Mesenchymal stem cell (in vitro differentiated cells and primary cell): ENCODE measurements around the gene CCDC13.

Experiments used
- DNase-seq: peaks from one replicate; pipeline ENCODE4 v3.0.0-alpha.2; 2013
- H2AFZ ChIP-seq: one replicate; pipeline ENCODE4 v1.6.1; 2013; ENCODE audit warnings: low read depth, mild to moderate bottlenecking, control low read depth, inconsistent platforms, low read length, moderate library complexity
- H2AK5ac ChIP-seq: 2 replicates; pipeline ENCODE4 v1.6.1; 2013; ENCODE audit warnings: low read length, moderate library complexity, mild to moderate bottlenecking, inconsistent platforms; ENCODE audit not compliant: severe bottlenecking
- H2BK120ac ChIP-seq: one replicate; pipeline ENCODE4 v1.6.1; 2013; ENCODE audit warnings: low read depth, mild to moderate bottlenecking, inconsistent platforms, low read length, moderate library complexity
- H2BK12ac ChIP-seq, 2 experiments: one replicate each; pipeline ENCODE4 v1.6.1; 2013; ENCODE audit warnings: inconsistent platforms in 2 of 2, low read length in 2 of 2, mild to moderate bottlenecking in 2 of 2, moderate library complexity in 2 of 2, control low read depth in 1 of 2
- H2BK15ac ChIP-seq: one replicate; pipeline ENCODE4 v1.6.1; 2013; ENCODE audit warnings: mild to moderate bottlenecking, low read depth, inconsistent platforms; ENCODE audit not compliant: poor library complexity, severe bottlenecking
- H2BK5ac ChIP-seq: 2 replicates; pipeline ENCODE4 v1.6.1; 2013; ENCODE audit warnings: low read depth, mild to moderate bottlenecking, low read length, control low read depth, inconsistent platforms; ENCODE audit not compliant: poor library complexity, severe bottlenecking
- H3K14ac ChIP-seq, 2 experiments: one replicate each; pipeline ENCODE4 v1.6.1; 2013; ENCODE audit warnings: inconsistent platforms in 2 of 2, low read length in 2 of 2, control low read depth in 1 of 2, mild to moderate bottlenecking in 1 of 2, moderate library complexity in 1 of 2
- H3K18ac ChIP-seq, 2 experiments: one replicate each; pipeline ENCODE4 v1.6.1; 2013; ENCODE audit warnings: inconsistent platforms in 2 of 2, low read length in 2 of 2, control low read depth in 1 of 2, low read depth in 1 of 2, mild to moderate bottlenecking in 1 of 2
- H3K23ac ChIP-seq, 2 experiments: one replicate each; pipeline ENCODE4 v1.6.1; 2013; ENCODE audit warnings: inconsistent platforms in 2 of 2, low read length in 2 of 2, mild to moderate bottlenecking in 2 of 2, moderate library complexity in 2 of 2, control low read depth in 1 of 2
- H3K27ac ChIP-seq: 2 replicates; pipeline ENCODE4 v1.5.1; 2013; ENCODE audit warnings: mild to moderate bottlenecking, moderate library complexity, low read length, control low read depth, inconsistent platforms; ENCODE audit not compliant: poor library complexity, severe bottlenecking
- H3K27me3 ChIP-seq, 2 experiments: 2 replicates each; pipeline versions ENCODE4 v1.6.1 to v1.7.0; 2013; ENCODE audit warnings: low read length in 2 of 2, mild to moderate bottlenecking in 2 of 2, moderate library complexity in 2 of 2, control low read depth in 1 of 2, inconsistent platforms in 1 of 2; ENCODE audit not compliant: control insufficient read depth in 1 of 2, insufficient read depth in 1 of 2
- H3K36me3 ChIP-seq, 2 experiments: 2 replicates each; pipeline versions ENCODE4 v1.6.1 to v1.7.0; 2013; ENCODE audit warnings: low read length in 2 of 2, control low read depth in 1 of 2, inconsistent platforms in 1 of 2, low read depth in 1 of 2, mild to moderate bottlenecking in 1 of 2; ENCODE audit not compliant: insufficient read depth in 2 of 2, control insufficient read depth in 1 of 2
- H3K4ac ChIP-seq, 2 experiments: one replicate each; pipeline ENCODE4 v1.6.1; 2013; ENCODE audit warnings: inconsistent platforms in 2 of 2, low read length in 2 of 2, mild to moderate bottlenecking in 2 of 2, moderate library complexity in 2 of 2, control low read depth in 1 of 2, low read depth in 1 of 2
- H3K4me1 ChIP-seq: 2 replicates; pipeline ENCODE4 v1.6.1; 2013; ENCODE audit warnings: low read depth, low read length, control low read depth; ENCODE audit not compliant: control insufficient read depth, insufficient read depth
- H3K4me2 ChIP-seq: 2 replicates; pipeline ENCODE4 v1.6.1; 2013; ENCODE audit warnings: low read length, mild to moderate bottlenecking, inconsistent platforms; ENCODE audit not compliant: poor library complexity, severe bottlenecking
- H3K4me3 ChIP-seq, 2 experiments: 2 replicates each; pipeline versions ENCODE4 v1.5.1 to v1.7.0; 2013; ENCODE audit warnings: low read length in 2 of 2, mild to moderate bottlenecking in 2 of 2, control low read depth in 1 of 2, low read depth in 1 of 2; ENCODE audit not compliant: insufficient read depth in 1 of 2
- H3K79me1 ChIP-seq: replicated peaks from 2 replicates; pipeline ENCODE4 v1.6.1; 2013; ENCODE audit warnings: mild to moderate bottlenecking, control low read depth, low read length, inconsistent platforms; ENCODE audit not compliant: poor library complexity, severe bottlenecking
- H3K9ac ChIP-seq: 2 replicates; pipeline ENCODE4 v1.7.0; 2013; ENCODE audit warnings: mild to moderate bottlenecking, low read length, moderate library complexity
- H3K9me3 ChIP-seq: 2 replicates; pipeline ENCODE4 v1.7.0; 2013; ENCODE audit warnings: mild to moderate bottlenecking, low read length; ENCODE audit not compliant: control insufficient read depth
- H4K8ac ChIP-seq: one replicate; pipeline ENCODE4 v1.6.1; 2013; ENCODE audit warnings: inconsistent platforms, mild to moderate bottlenecking, low read length, moderate library complexity
- H4K91ac ChIP-seq: one replicate; pipeline ENCODE4 v1.6.1; 2013; ENCODE audit warnings: mild to moderate bottlenecking, low read length, inconsistent platforms
- WGBS: methylation state at CpG from one replicate; pipeline ENCODE4 v1.1.7; 2013; ENCODE audit warnings: mixed read lengths; 5-methylcytosine and 5-hydroxymethylcytosine counted together

Gene CCDC13

GRCh38 chr3:42764561-42765295, 8.3 kb downstream of the CCDC13 start:
- Histone ChIP-seq H3K9ac (no peak overlapping the region), H2BK120ac (no peak overlapping the region), H2BK12ac (no peak overlapping the region), H3K27ac (no peak overlapping the region), H4K8ac (no peak overlapping the region), H3K4me1 (no peaks in the 10 kb centered on the region), H3K9me3 (no peaks in the 10 kb centered on the region), H3K27me3 (peaks cover 0 to 7% of the 10 kb centered on the region in 2 experiments), H4K91ac (no peak overlapping the region), H2BK5ac (no peak overlapping the region), H3K4me2 (no peak overlapping the region), H3K79me1 (no peaks in the 10 kb centered on the region), H3K14ac (no peak overlapping the region), H2BK15ac (no peak overlapping the region), H3K23ac (no peak overlapping the region), H2AFZ (no peak overlapping the region), H3K18ac (no peak overlapping the region), H2AK5ac (no peak overlapping the region), H3K4me3 (no peak overlapping the region), H3K4ac (no peak overlapping the region), H3K36me3 (no peaks in the 10 kb centered on the region)
- DNase-seq: no peak
- 95% methylated on average over 3 of the region's 3 CpGs for WGBS

GRCh38 chr3:42764115-42764514, 8.9 kb downstream of the CCDC13 start:
- H3K18ac ChIP-seq: no peak overlapping the region
- H3K9me3 ChIP-seq: no peaks in the 10 kb centered on the region
- no peak for DNase-seq
- no peak overlapping the region for H2AK5ac ChIP-seq
- WGBS: 79% methylated on average over 3 of the region's 3 CpGs
- H3K23ac ChIP-seq: no peak overlapping the region
- H2BK5ac ChIP-seq: no peak overlapping the region
- no peak overlapping the region for H3K9ac ChIP-seq
- no peak overlapping the region for H3K4me3 ChIP-seq
- H4K91ac ChIP-seq: no peak overlapping the region
- H2BK12ac ChIP-seq: no peak overlapping the region
- H3K4me1 ChIP-seq: no peaks in the 10 kb centered on the region
- no peak overlapping the region for H3K4me2 ChIP-seq
- H2BK120ac ChIP-seq: no peak overlapping the region
- no peaks in the 10 kb centered on the region for H3K79me1 ChIP-seq
- H4K8ac ChIP-seq: no peak overlapping the region
- peaks cover 0 to 7% of the 10 kb centered on the region in 2 experiments for H3K27me3 ChIP-seq
- no peak overlapping the region for H3K4ac ChIP-seq
- H3K27ac ChIP-seq: no peak overlapping the region
- no peak overlapping the region for H3K14ac ChIP-seq
- H2AFZ ChIP-seq: no peak overlapping the region
- no peak overlapping the region for H2BK15ac ChIP-seq
- H3K36me3 ChIP-seq: no peaks in the 10 kb centered on the region

GRCh38 chr3:42763021-42763420, 10.0 kb downstream of the CCDC13 start:
- peak overlapping the region; percentile 35 for H3K9ac ChIP-seq
- H3K79me1 ChIP-seq: no peaks in the 10 kb centered on the region
- no peak overlapping the region for H3K14ac ChIP-seq
- H2BK120ac ChIP-seq: no peak overlapping the region
- H2BK5ac ChIP-seq: no peak overlapping the region
- peaks cover 0 to 12% of the 10 kb centered on the region in 2 experiments for H3K27me3 ChIP-seq
- no peak overlapping the region for H2AFZ ChIP-seq
- H2AK5ac ChIP-seq: no peak overlapping the region
- H3K4me3 ChIP-seq: no peak overlapping the region
- H3K4ac ChIP-seq: no peak overlapping the region
- H3K27ac ChIP-seq: no peak overlapping the region
- no peak overlapping the region for H3K23ac ChIP-seq
- no peak for DNase-seq
- no peak overlapping the region for H4K91ac ChIP-seq
- H2BK12ac ChIP-seq: no peak overlapping the region
- no peaks in the 10 kb centered on the region for H3K36me3 ChIP-seq
- WGBS: 100% methylated on average over 1 of the region's 2 CpGs
- no peaks in the 10 kb centered on the region for H3K4me1 ChIP-seq
- no peak overlapping the region for H4K8ac ChIP-seq
- H3K18ac ChIP-seq: no peak overlapping the region
- H2BK15ac ChIP-seq: no peak overlapping the region
- H3K9me3 ChIP-seq: no peaks in the 10 kb centered on the region
- H3K4me2 ChIP-seq: no peak overlapping the region

- Histone ChIP-seq H2BK15ac (no peak overlapping the region), H2AFZ (no peak overlapping the region), H3K4me3 (no peak overlapping the region), H4K8ac (no peak overlapping the region), H3K4me1 (no peaks in the 10 kb centered on the region), H2BK120ac (no peak overlapping the region), H4K91ac (no peak overlapping the region), H3K14ac (no peak overlapping the region), H3K4me2 (no peak overlapping the region), H3K4ac (no peak overlapping the region), H3K23ac (no peak overlapping the region), H2BK5ac (no peak overlapping the region), H2AK5ac (no peak overlapping the region), H3K36me3 (no peaks in the 10 kb centered on the region), H3K9me3 (no peaks in the 10 kb centered on the region), H2BK12ac (no peak overlapping the region), H3K27ac (no peak overlapping the region), H3K9ac (peak overlapping the region; percentile 3), H3K27me3 (peaks cover 0 to 14% of the 10 kb centered on the region in 2 experiments), H3K18ac (no peak overlapping the region), H3K79me1 (no peaks in the 10 kb centered on the region)
- 94% methylated on average over 6 of the region's 6 CpGs for WGBS
- no peak for DNase-seq
Measured at GRCh38 chr3:42762046-42762724, 10.9 kb downstream of the CCDC13 start.
